ENCODE results near the gene TCTN1.

GRCh38 chr12:110687396-110688169, 73.7 kb downstream of the TCTN1 start:
- TF ChIP-seq CTCF (IDR thresholded peaks at IDR 0.05) (no peak), POLR2AphosphoS5 (IDR thresholded peaks at IDR 0.05) (no peak)

Measured in gastroesophageal sphincter (tissue), 3 donors.